Pancreas (tissue), 10 donors: ENCODE results near the gene ATXN1. TPM values are rescaled to one million over a fixed set of nuclear protein-coding genes. Genes with fewer than 3 reads are reported as not detected.

ENCODE experiments used
- ATAC-seq, 4 donors: fragments of 200-7000 bp; cut with Tn5 transposase; one replicate each; pipeline versions ENCODE4 v1.8.0 to v1.9.1; 2020; ENCODE audit warnings: mild to moderate bottlenecking in 4 of 4, moderate library complexity in 4 of 4
- DNase-seq, 6 donors: peaks; one replicate each; pipeline ENCODE4 v3.0.0-alpha.2; 2020
- FAIRE-seq: peaks from 2 replicates; lab custom pipeline; 2012; peaks lifted over from hg19 to GRCh38; lab: Jason Lieb, UNC
- H3K27ac ChIP-seq, 4 donors: fragments of 200-600 bp; sonication (generic); 1 replicate in 3 of 4; 2 replicates in 1 of 4; pipeline versions ENCODE4 v1.5.0 to v1.8.0; 2020
- H3K27me3 ChIP-seq, 4 donors: fragments of 200-600 bp; one replicate each; pipeline ENCODE4 v1.8.0; 2021
- H3K36me3 ChIP-seq, 3 donors: fragments of 200-600 bp; sonication (generic) in 1 of 3; one replicate each; pipeline versions ENCODE4 v1.5.0 to v1.8.0; 2020 to 2021
- H3K4me1 ChIP-seq, 3 donors: fragments of 200-600 bp; one replicate each; pipeline ENCODE4 v1.8.0; 2021
- H3K4me3 ChIP-seq, 4 donors: fragments of 200-600 bp; sonication (generic) in 2 of 4; one replicate each; pipeline versions ENCODE4 v1.5.0 to v1.8.0; 2020 to 2021
- H3K9me3 ChIP-seq, 4 donors: fragments of 200-600 bp; one replicate each; pipeline ENCODE4 v1.8.0; 2021
- WGBS, 2 donors: extraction: QIAGEN DNeasy Blood & Tissue Kit; methylation state at CpG; one replicate each; pipeline ENCODE4 v1.1.7; 2013; 5-methylcytosine and 5-hydroxymethylcytosine counted together
- intact Hi-C, 3 donors: fragments of 100-400 bp; cut with DNase I; formaldehyde crosslinking; loops; one replicate each; pipeline versions ENCODE4 v1.11.1 to v1.14.2; 2022
- polyA plus RNA-seq, 2 donors: library from polyadenylated mRNA; stranded (reverse); fragments of 200-250 nt; gene quantifications; one replicate each; pipeline ENCODE4 v1.2.3, GENCODE V29; 2013
- total RNA-seq, 6 donors: library from RNA; stranded (reverse); fragmentation: NEBNext Ultra II Directional in 4 of 6; extraction: Animal tissue kit (Norgen Biotek cat#: 25700) in 4 of 6; gene quantifications; one replicate each; pipeline versions ENCODE4 v1.2.1 to v1.2.4, GENCODE V29; 2021 to 2023
- TF ChIP-seq, protein P1 (sequence below), 4 donors: fragments of 200-600 bp; sonication (generic) in 3 of 4; IDR thresholded peaks; one replicate each; pipeline versions ENCODE4 v1.5.0 to v1.8.0; 2021; ENCODE audit warnings: antibody characterized with exemption in 4 of 4
- donor health status: healthy with polysubstance abuse.
- donor health status: DM: no; HTN: no; CAD: no; lungs with moderate emphysema.
- donor health status: DM: no; HTN: no; CAD: no.
- donor health status: control.
- donor health status: control.
- donor health status: Bipolar disorder and iron deficiency.
- donor health status: DM: yes; HTN: yes; CAD: no.
- donor health status: DM: no; HTN: no; CAD: no.
- donor health status: DM: no; HTN: no; CAD: no.
- donor health status: DM: yes; HTN: yes; CAD: no.

The ATXN1 gene
- total and polyA plus RNA-seq, 8 donors: 4.9 to 38.6 (median 20.5) TPM

DNA sequence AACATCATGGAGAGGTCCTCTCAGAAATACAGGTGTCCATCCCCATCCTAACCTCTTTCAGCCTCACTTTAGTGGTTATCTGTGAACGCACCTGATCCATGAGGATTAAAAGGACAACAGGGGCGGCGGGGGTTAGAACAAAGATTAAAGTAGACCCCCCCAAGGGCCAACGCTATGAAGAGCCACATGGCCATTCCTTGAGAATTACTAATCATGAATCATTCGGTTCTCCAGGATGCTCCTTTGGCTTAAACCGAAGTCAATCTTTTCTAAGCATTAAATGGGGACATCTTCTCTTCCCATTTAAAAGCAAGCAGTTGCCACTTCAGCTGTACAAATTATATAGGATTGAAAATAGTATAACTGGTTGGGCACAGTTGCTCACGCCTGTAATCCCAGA is 310.4 kb downstream of the ATXN1 start:
- ATAC-seq (no peak), DNase-seq (no peak), FAIRE-seq (no peak)
- no peak overlapping the region for H3K4me3 ChIP-seq
- H3K27me3 ChIP-seq: no peaks in the 10 kb centered on the region
- H3K27ac ChIP-seq: no peak overlapping the region
- TF ChIP-seq, protein P1, sequence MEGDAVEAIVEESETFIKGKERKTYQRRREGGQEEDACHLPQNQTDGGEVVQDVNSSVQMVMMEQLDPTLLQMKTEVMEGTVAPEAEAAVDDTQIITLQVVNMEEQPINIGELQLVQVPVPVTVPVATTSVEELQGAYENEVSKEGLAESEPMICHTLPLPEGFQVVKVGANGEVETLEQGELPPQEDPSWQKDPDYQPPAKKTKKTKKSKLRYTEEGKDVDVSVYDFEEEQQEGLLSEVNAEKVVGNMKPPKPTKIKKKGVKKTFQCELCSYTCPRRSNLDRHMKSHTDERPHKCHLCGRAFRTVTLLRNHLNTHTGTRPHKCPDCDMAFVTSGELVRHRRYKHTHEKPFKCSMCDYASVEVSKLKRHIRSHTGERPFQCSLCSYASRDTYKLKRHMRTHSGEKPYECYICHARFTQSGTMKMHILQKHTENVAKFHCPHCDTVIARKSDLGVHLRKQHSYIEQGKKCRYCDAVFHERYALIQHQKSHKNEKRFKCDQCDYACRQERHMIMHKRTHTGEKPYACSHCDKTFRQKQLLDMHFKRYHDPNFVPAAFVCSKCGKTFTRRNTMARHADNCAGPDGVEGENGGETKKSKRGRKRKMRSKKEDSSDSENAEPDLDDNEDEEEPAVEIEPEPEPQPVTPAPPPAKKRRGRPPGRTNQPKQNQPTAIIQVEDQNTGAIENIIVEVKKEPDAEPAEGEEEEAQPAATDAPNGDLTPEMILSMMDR (IDR thresholded peaks at IDR 0.05): no peak
- 96 to 99% methylated on average over 7 of the region's 7 CpGs for WGBS, 2 donors
- no peaks in the 10 kb centered on the region for H3K36me3 ChIP-seq
- H3K4me1 ChIP-seq: peaks cover 0 to 9% (median 9%) of the 10 kb centered on the region in 3 donors
- no peaks in the 10 kb centered on the region for H3K9me3 ChIP-seq
- intact Hi-C loops: no loop called here

DNA sequence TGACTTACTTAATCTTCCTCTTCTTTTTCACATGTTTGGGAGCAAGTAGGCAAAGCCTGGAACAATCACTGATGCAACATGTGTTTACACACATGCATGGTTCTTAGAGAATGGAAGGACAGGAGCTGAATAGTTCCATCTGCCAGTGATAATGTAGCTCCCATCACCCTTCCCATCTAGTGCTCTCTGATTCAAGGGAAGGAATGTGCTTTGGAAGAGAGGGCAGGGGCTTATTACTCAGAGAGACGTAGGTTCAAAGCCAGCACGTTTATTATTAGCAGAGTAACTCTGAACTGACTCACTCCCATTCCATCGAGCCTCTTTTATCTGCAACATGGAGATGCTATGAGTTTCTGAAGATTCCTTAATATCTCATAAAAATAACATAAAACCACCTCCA is 311.0 kb downstream of the ATXN1 start:
- no peaks in the 10 kb centered on the region for H3K27me3 ChIP-seq
- no peak for DNase-seq
- TF ChIP-seq, protein P1 (IDR thresholded peaks at IDR 0.05): no peak
- intact Hi-C loops: no loop called here
- H3K27ac ChIP-seq: no peak overlapping the region
- no peak for FAIRE-seq
- no peak overlapping the region for H3K4me3 ChIP-seq
- no peaks in the 10 kb centered on the region for H3K9me3 ChIP-seq
- no peak for ATAC-seq
- 78 to 84% methylated on average over 3 of the region's 3 CpGs for WGBS, 2 donors
- H3K4me1 ChIP-seq: peaks cover 0 to 9% (median 9%) of the 10 kb centered on the region in 3 donors
- H3K36me3 ChIP-seq: no peaks in the 10 kb centered on the region

DNA sequence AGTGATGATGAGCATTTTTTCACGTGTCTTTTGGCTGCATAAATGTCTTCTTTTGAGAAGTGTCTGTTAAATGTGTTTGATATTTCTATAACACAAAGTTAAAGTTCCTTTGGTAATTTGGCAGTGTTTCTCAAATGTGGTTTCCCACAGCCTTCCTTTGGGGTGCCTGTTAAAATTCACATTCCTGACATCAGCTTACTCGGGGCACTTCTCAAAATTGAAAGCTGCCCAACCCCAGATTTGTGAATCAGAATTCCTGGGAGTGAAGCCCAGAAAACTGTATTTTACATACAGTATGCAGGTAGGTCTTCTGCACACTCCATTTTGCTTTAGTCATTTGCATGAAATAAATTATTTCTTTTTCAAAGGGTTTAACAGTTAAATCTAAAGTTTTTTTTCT is 315.0 kb downstream of the ATXN1 start:
- ATAC-seq (no peak), FAIRE-seq (no peak), DNase-seq (no peak)
- Histone ChIP-seq H3K4me1 (no peaks in the 10 kb centered on the region), H3K27ac (no peak overlapping the region), H3K36me3 (no peaks in the 10 kb centered on the region), H3K9me3 (no peaks in the 10 kb centered on the region), H3K4me3 (no peak overlapping the region), H3K27me3 (no peaks in the 10 kb centered on the region)
- TF ChIP-seq, protein P1 (IDR thresholded peaks at IDR 0.05): no peak
- 84% methylated on average over 2 of the region's 2 CpGs for WGBS, 2 donors
- intact Hi-C loops: no loop called here

DNA sequence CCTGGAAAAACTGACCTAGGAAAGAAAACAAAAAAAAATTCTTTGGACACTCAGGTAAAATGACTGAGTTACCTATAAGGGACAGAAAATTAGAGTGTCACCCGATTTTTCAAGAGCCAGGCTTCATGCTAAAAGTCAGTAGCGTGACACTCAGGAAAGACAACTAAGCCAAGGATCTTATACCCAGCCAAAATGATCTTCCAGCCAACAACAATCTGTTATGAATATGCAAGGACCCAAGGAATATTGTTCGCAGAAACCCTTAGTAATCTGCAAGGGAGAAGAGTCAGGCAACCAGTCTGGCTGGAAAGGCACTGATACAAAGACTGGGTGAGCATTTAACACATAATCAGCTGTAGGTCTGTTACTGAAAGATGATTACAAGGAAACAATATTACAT is 319.2 kb downstream of the ATXN1 start:
- DNase-seq: no peak
- no peaks in the 10 kb centered on the region for H3K9me3 ChIP-seq
- ATAC-seq: no peak
- FAIRE-seq: no peak
- no peaks in the 10 kb centered on the region for H3K27me3 ChIP-seq
- no peaks in the 10 kb centered on the region for H3K36me3 ChIP-seq
- H3K4me3 ChIP-seq: no peak overlapping the region
- TF ChIP-seq, protein P1 (IDR thresholded peaks at IDR 0.05): no peak
- WGBS, 2 donors: 93 to 94% methylated on average over 3 of the region's 3 CpGs
- H3K4me1 ChIP-seq: no peaks in the 10 kb centered on the region
- H3K27ac ChIP-seq: no peak overlapping the region
- intact Hi-C loops: no loop called here

DNA sequence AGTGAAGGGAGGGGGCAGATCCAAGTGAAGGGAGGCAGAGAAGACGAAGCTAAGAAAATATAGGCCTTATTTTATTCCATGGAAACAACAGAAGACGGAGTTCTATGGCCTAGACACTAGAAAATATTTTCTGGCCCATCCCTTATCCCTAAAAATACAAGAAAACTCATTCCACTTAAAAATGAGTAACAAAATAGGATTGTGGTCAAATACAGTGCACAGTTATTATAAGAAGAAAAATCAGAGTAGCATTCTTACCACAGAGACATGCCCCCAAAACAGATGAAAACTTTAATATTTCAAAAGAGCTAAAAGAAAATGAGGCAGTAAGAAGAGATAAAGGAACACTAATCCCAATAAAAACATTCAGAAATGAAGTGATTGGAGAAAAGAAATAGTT is 320.0 kb downstream of the ATXN1 start:
- FAIRE-seq (no peak), ATAC-seq (no peak), DNase-seq (no peak)
- no peaks in the 10 kb centered on the region for H3K4me1 ChIP-seq
- no peaks in the 10 kb centered on the region for H3K36me3 ChIP-seq
- no peak overlapping the region for H3K27ac ChIP-seq
- H3K4me3 ChIP-seq: no peak overlapping the region
- H3K27me3 ChIP-seq: no peaks in the 10 kb centered on the region
- 94% methylated on average over 2 of the region's 2 CpGs for WGBS, 2 donors
- no peaks in the 10 kb centered on the region for H3K9me3 ChIP-seq
- TF ChIP-seq, protein P1 (IDR thresholded peaks at IDR 0.05): no peak
- intact Hi-C loops: no loop called here
